Ishikawa (cell line): ENCODE results near the gene BMP2K.

ENCODE experiments used
- CREB1 ChIP-seq: IDR thresholded peaks from 2 replicates; pipeline ENCODE4 v1.6.1; 2012; ENCODE audit warnings: low read depth
- EP300 ChIP-seq: IDR thresholded peaks from 2 replicates; pipeline ENCODE4 v1.6.1; 2012; ENCODE audit warnings: borderline replicate concordance
- MAX ChIP-seq: IDR thresholded peaks from 2 replicates; pipeline ENCODE4 v1.6.1; 2012
- REST ChIP-seq: IDR thresholded peaks from 2 replicates; pipeline ENCODE4 v1.6.1; 2012; ENCODE audit warnings: low read depth, mild to moderate bottlenecking
- YY1 ChIP-seq: IDR thresholded peaks from 2 replicates; pipeline ENCODE4 v1.6.1; 2012; ENCODE audit warnings: low read depth
- ZBTB7A ChIP-seq: IDR thresholded peaks from 2 replicates; pipeline ENCODE4 v1.6.1; 2012; ENCODE audit warnings: low read depth

- TF ChIP-seq CREB1 (no peak), EP300 (no peak), YY1 (no peak), REST (no peak), MAX (no peak), ZBTB7A (no peak)
These were observed 20.4 kb downstream of the BMP2K start for GRCh38 chr4:78796526-78796925.
